ENCODE results near the gene TRAP1. TPM values are rescaled to one million over a fixed set of nuclear protein-coding genes. Genes with fewer than 3 reads are reported as not detected.

The TRAP1 gene
- total and polyA plus RNA-seq, 2 experiments from 2014 or later: 62.3 to 80.5 TPM

GRCh38 chr16:3734758-3735221 is 17.5 kb upstream of the TRAP1 start:
- H4K20me1 ChIP-seq (ENCODE audit: insufficient read depth, poor library complexity, severe bottlenecking): peaks cover 8% of the 10 kb centered on the region
- H3K79me2 ChIP-seq: peaks cover 16% of the 10 kb centered on the region
- no peaks in the 10 kb centered on the region for H3K36me3 ChIP-seq (replicated peaks; ENCODE audit: insufficient read depth, low read depth)
- no peak for DNase-seq (ENCODE audit: low spot score)
- no peaks in the 10 kb centered on the region for H3K9me2 ChIP-seq (replicated peaks; ENCODE audit: insufficient read depth)
- 98% methylated on average over 24 of the region's 25 CpGs for WGBS (ENCODE audit: low lambda C conversion rate, missing lambda C conversion rate)
- no peak overlapping the region for H2AFZ ChIP-seq
- no peak overlapping the region for H3K27ac ChIP-seq
- no peaks in the 10 kb centered on the region for H3K4me1 ChIP-seq (ENCODE audit: insufficient read depth)
- H3K27me3 ChIP-seq: no peaks in the 10 kb centered on the region
- TF ChIP-seq CTCF (IDR thresholded peaks at IDR 0.05; ENCODE audit: poor library complexity) (no peak), EZH2phosphoT487 (IDR thresholded peaks at IDR 0.05; ENCODE audit: low read depth, severe bottlenecking, unreplicated experiment) (no peak), EZH2 (IDR thresholded peaks at IDR 0.05; ENCODE audit: borderline replicate concordance) (no peak)
- no peak overlapping the region for H3K4me2 ChIP-seq
- H3K4me3 ChIP-seq: no peak overlapping the region
- H3K9me3 ChIP-seq (ENCODE audit: low read depth): no peaks in the 10 kb centered on the region

GRCh38 chr16:3734084-3734757 is 16.9 kb upstream of the TRAP1 start:
- Histone ChIP-seq H3K4me3 (no peak overlapping the region), H3K79me2 (peaks cover 16% of the 10 kb centered on the region), H4K20me1 (ENCODE audit: insufficient read depth, poor library complexity, severe bottlenecking) (peaks cover 8% of the 10 kb centered on the region), H3K27ac (no peak overlapping the region), H2AFZ (no peak overlapping the region), H3K36me3 (replicated peaks; ENCODE audit: insufficient read depth, low read depth) (no peaks in the 10 kb centered on the region), H3K27me3 (no peaks in the 10 kb centered on the region), H3K4me1 (ENCODE audit: insufficient read depth) (no peaks in the 10 kb centered on the region), H3K9me2 (replicated peaks; ENCODE audit: insufficient read depth) (no peaks in the 10 kb centered on the region), H3K9me3 (ENCODE audit: low read depth) (no peaks in the 10 kb centered on the region), H3K4me2 (no peak overlapping the region)
- WGBS (ENCODE audit: low lambda C conversion rate, missing lambda C conversion rate): 97% methylated on average over 27 of the region's 27 CpGs
- TF ChIP-seq CTCF (IDR thresholded peaks at IDR 0.05; ENCODE audit: poor library complexity) (no peak), EZH2phosphoT487 (IDR thresholded peaks at IDR 0.05; ENCODE audit: low read depth, severe bottlenecking, unreplicated experiment) (no peak), EZH2 (IDR thresholded peaks at IDR 0.05; ENCODE audit: borderline replicate concordance) (no peak)
- no peak for DNase-seq (ENCODE audit: low spot score)

GRCh38 chr16:3732171-3732570 is 14.8 kb upstream of the TRAP1 start:
- 96% methylated on average over 7 of the region's 8 CpGs for WGBS (ENCODE audit: low lambda C conversion rate, missing lambda C conversion rate)
- no peak overlapping the region for H2AFZ ChIP-seq
- peaks cover 9% of the 10 kb centered on the region for H3K79me2 ChIP-seq
- no peaks in the 10 kb centered on the region for H3K9me2 ChIP-seq (replicated peaks; ENCODE audit: insufficient read depth)
- peaks cover 8% of the 10 kb centered on the region for H4K20me1 ChIP-seq (ENCODE audit: insufficient read depth, poor library complexity, severe bottlenecking)
- no peaks in the 10 kb centered on the region for H3K9me3 ChIP-seq (ENCODE audit: low read depth)
- no peaks in the 10 kb centered on the region for H3K4me1 ChIP-seq (ENCODE audit: insufficient read depth)
- DNase-seq (ENCODE audit: low spot score): no peak
- no peak overlapping the region for H3K4me2 ChIP-seq
- H3K27ac ChIP-seq: no peak overlapping the region
- H3K36me3 ChIP-seq (replicated peaks; ENCODE audit: insufficient read depth, low read depth): no peaks in the 10 kb centered on the region
- no peak overlapping the region for H3K4me3 ChIP-seq
- H3K27me3 ChIP-seq: no peaks in the 10 kb centered on the region
- TF ChIP-seq CTCF (IDR thresholded peaks at IDR 0.05; ENCODE audit: poor library complexity) (no peak), EZH2 (IDR thresholded peaks at IDR 0.05; ENCODE audit: borderline replicate concordance) (no peak), EZH2phosphoT487 (IDR thresholded peaks at IDR 0.05; ENCODE audit: low read depth, severe bottlenecking, unreplicated experiment) (no peak)

Data from hepatocyte (in vitro differentiated cells).